GM12873 (cell line): ENCODE measurements around the gene TCEANC2.

Experiments
- CTCF ChIP-seq: IDR thresholded peaks from 2 replicates; pipeline ENCODE4 v1.5.1; 2012; ENCODE audit warnings: low read depth, mild to moderate bottlenecking, moderate library complexity, low read length, control low read depth; ENCODE audit not compliant: insufficient read depth; ENCODE audit errors: missing control alignments

Gene TCEANC2

GRCh38 chr1:54046671-54047383, 6.6 kb upstream of the TCEANC2 start:
- TF ChIP-seq CTCF: no peak

- no peak for TF ChIP-seq CTCF
These were observed 5.8 kb upstream of the TCEANC2 start for GRCh38 chr1:54047384-54048305.

DNA sequence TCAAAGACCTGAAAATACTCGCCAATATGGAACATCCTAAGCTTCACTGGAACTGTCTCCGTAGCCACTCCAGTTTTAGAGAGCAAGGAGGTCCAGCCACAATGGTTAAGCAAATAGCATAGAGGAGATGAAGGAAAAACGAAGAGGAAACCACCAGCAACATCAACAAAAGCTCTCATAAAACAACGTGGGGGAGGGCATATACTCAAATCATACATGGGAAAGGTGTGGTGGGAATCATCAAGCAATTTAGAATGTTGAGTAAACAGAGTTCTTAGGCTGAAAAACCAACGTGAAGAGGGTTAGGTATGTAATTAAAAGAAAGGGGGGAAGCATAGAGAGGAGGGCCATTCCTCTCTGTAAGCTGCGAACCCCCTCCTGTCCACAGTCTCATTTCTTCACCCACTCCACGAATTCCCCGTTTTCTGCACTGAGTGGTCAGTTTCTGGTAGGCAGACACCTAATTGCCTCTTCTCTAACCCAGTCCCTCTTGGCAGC, 1.4 kb upstream of the TCEANC2 start:
- TF ChIP-seq CTCF: no peak

DNA sequence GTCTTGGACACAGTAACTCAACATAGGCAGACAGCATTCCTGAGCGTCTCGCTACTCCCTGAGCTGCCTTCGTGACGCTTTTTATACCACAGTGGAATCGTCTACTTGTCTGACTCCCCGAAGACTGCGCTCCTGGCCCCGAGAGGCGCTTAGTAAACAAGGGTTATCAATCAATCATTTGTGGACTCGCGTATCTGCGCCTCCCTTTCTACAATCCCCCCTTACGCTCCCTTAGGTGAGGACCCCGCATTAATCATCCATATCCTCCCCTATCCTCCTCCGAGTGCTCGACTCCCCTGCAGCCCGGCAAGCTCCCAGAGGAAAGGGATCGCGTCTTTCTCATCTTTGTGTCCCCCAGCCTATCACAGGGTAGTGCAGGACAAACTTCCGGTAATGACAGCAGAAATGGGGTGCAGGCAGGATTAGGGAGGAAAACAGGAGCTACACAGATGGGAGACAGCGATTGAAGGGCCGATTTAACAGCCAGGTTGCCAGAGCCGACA, 926 bp upstream of the TCEANC2 start:
- no peak for TF ChIP-seq CTCF

- no peak for TF ChIP-seq CTCF
These were observed 483 bp downstream of the TCEANC2 start for GRCh38 chr1:54053745-54054437.

GRCh38 chr1:54054438-54054749, 986 bp downstream of the TCEANC2 start:
- no peak for TF ChIP-seq CTCF
